Renal cortex interstitium (tissue), 11 donors: Measurements from ENCODE around the gene ALB. TPM values are rescaled to one million over a fixed set of nuclear protein-coding genes. Genes with fewer than 3 reads are reported as not detected.

Experiments used
- DNase-seq, 11 donors: peaks; one replicate each; pipeline ENCODE4 v3.0.0-alpha.2; 2013; ENCODE audit warnings: low read depth in 9 of 11, low spot score in 4 of 11; ENCODE audit errors: extremely low read depth in 1 of 11
- polyA plus RNA-seq, 3 donors: library from polyadenylated mRNA; unstranded; fragments of 120-200 nt; gene quantifications; one replicate each; pipeline ENCODE4 v1.2.1, GENCODE V29; 2013; ENCODE audit not compliant: insufficient read length in 3 of 3

The ALB gene
- polyA plus RNA-seq, 3 donors, result 2.3 to 62.3 (median 2.9) TPM

- DNase-seq, result no peak
These were observed 66.6 kb downstream of the ALB start for GRCh38 chr4:73470728-73471127.

Other genes starting within 250 kb of the ALB start
- gene ANKRD17, start 145.5 kb upstream of the ALB start, polyA plus RNA-seq, result 10 to 100 TPM; 71.5 to 81.6 (median 75.5) TPM
- gene AFP, start 31.9 kb downstream of the ALB start, polyA plus RNA-seq, result 1,000 to 10,000 TPM in 2 of 3 donors, 100 to 1,000 TPM in 1; 431 to 1,636 (median 1,323) TPM
- gene AFM, start 77.5 kb downstream of the ALB start, polyA plus RNA-seq, result 10 to 100 TPM; 10.8 to 18.5 (median 13.9) TPM
- 1 to 10 TPM; 4.7 to 9.2 (median 7.0) TPM for gene RASSF6, start 216.1 kb downstream of the ALB start, polyA plus RNA-seq